ENCODE results near the gene VIPR2.
A peak's percentile ranks its signal among the peaks of the same experiment; 100 is the strongest.
"Not testable (repeated sequence)": the region's sequence is repeated elsewhere in the genome, so short reads cannot be mapped to it uniquely, and the experiment has no call there.

VIPR2 gene

DNA sequence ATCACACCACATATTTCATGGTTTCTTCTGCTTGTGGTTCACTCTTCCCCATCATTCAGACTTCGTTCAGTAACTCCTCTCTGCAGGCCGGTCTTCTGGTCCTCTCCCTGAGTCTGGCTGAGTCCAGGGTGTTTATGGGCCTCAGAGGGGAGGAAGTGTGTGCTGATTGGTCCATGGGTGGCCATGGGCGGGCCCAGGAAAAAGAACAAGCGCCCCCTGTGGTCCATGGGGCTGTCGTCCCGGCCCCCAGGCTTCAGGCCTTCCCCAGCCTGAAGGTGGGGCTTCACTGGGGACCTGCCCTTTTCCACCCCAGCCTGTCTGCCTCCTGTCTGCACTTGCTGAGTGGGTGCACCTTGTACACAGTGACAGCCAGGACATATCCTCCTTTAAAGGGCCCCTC lies 123.7 kb downstream of the VIPR2 start:
- no peak for DNase-seq

DNA sequence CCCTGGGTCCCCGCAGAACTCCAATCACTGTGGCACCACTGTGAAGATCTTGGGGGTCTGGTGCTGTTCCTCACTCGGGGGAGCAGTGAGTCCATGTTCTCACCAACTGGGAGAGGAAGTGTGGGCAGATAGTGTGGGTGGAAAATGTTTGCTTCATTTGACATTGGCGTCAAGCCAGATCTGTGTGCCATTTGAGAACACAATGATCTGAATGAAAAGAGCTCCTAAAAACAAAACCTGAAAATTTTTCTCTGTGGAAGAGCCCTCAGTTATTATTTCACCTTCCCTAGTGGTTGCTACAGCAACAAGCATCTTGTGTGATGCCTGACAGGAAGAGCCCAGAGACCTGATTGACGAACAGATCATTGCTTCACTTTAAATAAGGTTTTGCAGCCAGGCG lies 125.6 kb downstream of the VIPR2 start:
- DNase-seq = no peak

DNA sequence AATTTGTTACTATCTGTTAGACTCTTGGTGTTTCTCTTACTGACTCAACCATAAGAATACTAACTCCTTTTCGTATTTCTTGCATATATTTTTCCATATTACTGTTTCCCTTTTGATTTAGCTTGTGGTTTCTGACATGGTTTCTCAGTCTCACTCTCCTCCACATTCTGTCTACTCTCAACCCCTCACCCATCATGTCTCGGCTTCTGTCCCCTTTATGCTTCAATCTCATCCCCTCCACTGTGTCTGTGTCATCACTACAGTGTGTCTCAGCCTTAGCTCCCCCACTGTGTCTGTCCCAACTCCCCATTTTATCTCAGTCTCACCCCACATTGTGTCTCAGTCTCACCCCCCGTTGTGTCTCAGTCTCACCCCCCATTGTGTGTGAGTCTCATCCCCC lies 126.9 kb downstream of the VIPR2 start:
- DNase-seq = no peak

DNA sequence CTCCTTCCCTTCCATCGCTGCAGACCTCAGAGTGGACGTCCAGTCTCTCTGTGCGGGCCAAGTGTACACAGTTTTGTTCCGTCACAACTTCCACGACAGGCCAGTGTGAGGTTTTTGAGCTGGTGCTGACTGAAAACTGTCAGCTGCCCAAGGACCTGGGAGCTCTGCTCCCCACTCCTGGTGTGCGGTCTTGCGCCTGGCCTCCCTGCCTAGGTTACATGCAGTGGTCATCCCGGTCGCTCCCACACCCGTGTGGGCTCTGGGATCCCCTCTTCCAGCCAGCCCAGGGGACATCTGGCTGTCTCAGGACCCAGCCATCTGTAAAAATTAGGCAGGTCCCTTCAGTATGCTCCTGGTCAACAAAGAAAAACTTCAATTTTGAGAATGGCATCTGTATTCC lies 127.5 kb downstream of the VIPR2 start:
- no peak for DNase-seq

- DNase-seq = no peak
These were observed 128.1 kb downstream of the VIPR2 start for GRCh38 chr7:159016591-159016990.

DNA sequence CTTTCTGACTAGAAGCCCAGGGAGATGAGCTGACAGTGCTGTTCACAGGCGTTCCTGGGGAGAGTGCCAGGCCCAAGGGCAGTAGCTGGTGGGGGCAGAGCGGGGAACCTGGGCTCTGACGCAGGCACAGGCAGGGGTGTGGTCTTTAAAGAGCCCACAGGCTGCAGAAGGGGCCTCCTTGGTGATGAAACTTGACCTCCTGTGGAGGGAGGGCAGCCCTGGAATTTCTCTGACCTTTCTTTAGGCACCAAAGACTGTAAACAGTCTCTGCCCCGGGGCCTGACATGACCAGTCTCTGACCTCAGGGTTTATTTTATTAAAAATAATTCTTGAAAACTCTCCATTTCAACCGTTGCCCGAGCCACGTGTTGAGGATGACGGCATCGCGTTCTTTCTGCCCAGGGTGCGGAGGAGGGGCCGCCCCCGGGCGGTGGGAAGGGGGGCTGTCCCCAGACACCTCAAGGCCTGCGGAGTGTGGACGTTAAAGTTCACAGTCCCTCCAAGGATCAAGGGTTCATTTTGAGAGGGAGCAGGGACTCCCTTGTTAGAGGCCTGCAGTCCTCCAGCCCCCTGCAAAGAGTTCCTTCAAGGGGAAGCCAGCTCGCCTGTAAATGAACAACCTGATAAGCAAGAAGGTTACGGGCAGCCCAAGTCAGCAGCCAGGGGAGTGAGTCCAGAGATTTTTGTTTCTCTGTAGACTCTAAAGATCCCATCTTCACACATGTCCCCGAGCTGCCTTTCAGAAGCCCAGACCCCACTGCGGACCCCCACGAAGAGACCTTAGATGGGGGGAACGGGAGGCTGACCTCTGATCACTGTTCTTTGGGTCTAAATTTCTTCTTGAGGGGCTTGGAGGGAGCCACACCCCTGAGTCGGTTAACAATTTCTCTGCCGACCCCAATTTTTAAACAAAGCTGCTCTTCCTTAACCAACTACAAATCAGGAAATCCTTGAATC lies 128.9 kb downstream of the VIPR2 start:
- no peak for DNase-seq

DNA sequence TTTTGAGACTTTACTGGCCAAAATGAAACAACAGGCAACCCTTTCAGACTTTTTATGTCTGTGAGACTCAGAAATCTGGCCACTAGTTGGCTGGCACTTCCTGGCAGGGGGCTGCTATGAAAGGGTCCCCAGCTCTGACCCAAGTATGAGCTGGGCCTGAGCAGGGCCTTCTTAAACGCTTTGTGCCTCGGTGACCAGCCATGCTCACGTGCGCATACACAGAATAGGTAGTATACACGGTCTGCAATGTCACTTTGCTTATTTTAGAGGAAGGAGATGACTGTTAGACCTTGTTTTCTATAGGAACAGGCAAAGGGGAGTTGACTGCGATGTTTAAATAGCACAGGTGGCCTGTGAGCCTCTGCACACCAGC lies 129.6 kb downstream of the VIPR2 start:
- DNase-seq = no peak

DNA sequence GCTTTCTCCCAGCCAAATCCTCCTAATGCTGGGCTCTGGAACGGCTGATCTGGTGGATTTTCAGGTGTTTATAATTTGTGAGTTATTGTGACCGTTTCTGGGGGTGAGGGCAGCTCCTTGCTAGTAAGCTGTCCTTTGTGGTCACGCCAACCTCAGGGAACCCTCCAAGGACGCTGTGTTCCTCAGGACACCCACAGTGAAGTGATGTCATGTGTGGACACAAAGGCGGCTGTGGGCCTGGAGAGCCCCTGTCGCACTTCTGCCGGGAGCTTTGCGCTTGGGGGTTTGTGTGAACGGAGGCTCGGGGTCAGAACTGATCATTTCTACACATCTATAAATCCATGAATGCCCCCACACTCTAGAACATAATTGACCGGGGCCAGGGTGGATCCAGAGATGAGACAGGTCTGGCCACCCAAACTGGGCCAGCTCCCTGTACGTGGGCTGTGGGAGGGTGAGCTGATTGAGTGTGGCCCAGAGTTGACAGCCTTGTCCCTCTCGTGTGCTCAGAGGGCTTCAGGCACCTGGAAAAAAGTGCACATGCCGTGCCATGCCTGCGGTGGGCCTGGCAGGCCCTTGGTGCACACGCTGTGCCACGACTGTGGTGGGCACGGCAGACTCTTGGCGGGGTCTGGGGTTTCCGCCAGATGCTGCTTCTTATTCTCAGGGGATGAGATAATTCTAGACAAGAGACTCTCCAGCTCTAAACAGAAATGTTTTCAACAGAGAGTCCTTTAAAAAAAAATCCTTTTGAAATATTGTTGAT lies 130.2 kb downstream of the VIPR2 start:
- no peak for DNase-seq

GRCh38 chr7:159013825-159014289 lies 130.8 kb downstream of the VIPR2 start:
- DNase-seq = no peak

DNA sequence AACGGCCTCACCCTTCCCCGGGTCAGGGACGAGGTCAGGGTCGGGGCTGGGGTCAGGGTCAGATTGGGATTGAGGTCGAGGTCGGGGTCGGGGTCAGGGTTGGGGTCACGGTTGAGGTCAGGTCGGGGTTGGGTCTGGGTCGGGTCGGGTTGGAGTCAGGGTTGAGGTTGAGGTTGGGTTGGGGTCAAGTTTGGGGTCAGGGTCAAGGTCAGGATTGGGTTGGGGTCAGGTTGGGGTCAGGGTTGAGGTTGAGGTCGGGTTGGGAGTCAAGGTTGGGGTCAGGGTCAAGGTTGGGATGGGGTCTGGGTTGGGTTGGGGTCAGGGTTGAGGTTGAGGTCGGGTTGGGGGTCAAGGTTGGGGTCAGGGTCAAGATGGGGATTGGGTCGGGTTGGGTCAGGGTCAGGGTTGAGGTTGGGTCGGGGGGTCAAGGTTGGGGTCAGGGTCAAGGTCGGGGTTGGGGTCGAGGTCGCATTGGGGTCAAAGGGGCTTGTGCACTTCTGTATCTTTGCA lies 131.4 kb downstream of the VIPR2 start:
- no peak for DNase-seq

DNA sequence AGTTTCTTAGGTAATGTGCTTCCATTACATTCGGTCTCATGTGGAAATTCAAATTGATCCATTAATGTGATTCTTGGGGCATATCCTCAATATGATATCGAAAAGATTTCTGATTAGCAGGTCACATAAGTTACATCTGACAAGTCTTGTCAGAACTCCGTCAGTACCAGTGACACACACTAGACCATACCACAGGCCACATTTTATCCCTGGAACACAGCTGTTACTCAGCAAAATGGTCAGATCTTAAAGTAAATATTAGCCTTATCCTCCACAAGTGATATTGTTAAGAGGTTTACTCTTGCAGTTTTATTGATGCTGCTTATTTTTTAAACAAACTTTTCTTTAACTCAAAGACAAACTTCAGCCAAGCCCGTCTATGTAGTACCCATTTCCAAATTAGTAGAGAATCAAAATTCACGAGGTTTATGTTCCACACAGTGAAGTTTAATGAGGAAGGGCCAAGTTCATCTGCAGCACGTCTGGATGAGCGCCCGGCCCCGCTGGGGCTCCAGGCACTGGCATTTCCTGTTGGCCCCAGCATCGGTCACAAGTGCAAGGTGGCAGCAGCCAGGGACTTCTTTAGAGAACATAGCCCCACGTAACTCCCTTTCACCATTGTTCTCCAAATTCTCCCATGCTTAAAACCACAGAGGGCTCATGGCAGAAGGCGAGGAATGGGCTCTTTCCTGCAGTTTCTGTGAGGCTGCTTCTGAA lies 132.2 kb downstream of the VIPR2 start:
- peak; percentile 75 for DNase-seq

DNA sequence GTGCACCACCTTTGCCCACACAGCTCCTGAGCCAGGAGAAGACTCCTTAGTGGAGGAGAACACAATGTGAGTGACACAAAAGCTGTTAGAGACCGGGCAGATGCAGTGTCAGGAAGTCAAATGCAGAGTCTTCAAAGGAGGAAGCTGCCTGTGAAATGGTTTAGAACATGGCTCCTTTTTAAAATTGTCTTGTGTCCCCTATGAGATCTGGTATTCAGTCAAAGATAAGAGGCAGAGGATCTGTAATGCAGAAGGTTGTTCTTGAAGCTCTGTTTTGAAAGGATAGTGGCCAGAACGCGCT lies 133.0 kb downstream of the VIPR2 start:
- DNase-seq = no peak

- no peak for DNase-seq
These were observed 133.5 kb downstream of the VIPR2 start for GRCh38 chr7:159010937-159011721.

GRCh38 chr7:159010411-159010810 lies 134.3 kb downstream of the VIPR2 start:
- no peak for DNase-seq

- no peak for DNase-seq
These were observed 134.7 kb downstream of the VIPR2 start for GRCh38 chr7:159009951-159010350.

DNA sequence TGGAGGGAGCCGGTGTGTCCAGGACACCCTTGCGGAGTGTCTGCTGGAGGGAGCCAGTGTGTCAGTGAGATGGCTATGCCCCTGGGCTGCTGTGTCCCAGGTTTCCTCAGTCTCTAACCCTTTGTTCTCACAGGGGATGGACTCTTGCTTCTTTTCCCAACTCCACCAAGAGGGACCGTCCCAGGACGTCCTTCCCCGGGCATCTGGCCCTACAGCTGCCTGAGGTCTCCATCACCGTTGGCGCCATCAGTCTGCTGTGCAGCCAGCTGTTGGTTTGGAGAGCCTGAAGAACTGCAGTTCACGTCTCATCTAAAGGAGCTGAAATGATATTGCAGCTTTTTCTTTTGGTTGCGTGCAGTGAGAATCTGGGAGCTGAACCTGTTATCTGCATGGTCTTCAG lies 136.2 kb downstream of the VIPR2 start:
- DNase-seq = no peak

- DNase-seq = peak; percentile 91
These were observed 136.7 kb downstream of the VIPR2 start for GRCh38 chr7:159007996-159008389.

DNA sequence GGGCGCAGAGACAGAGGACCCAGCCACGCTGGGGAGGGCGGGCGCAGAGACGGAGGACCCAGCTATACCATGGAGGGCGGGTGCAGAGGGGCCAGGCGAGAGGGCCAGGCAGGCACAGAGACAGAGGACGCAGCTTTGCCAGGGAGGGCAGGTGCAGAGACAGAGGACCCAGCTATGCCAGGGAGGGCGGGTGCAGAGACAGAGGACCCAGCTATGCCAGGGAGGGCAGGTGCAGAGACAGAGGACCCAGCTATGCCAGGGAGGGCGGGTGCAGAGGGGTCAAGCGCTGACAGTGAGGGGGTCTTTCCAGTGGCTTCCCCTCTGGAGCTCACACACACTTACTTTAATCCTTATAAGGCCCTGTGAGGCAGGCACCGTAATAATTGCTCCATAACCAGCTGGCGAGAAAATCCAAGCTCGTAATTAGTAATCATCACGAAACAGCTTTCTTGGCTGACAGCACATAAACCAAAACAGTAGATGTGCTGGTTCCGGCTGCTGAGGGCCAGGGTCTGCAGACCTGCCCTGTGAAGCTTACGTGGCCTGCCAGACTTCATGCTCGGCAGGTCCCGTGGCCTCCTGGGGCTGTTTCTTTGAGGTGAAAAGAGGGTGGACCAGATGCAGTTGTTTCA lies 137.2 kb downstream of the VIPR2 start:
- peak; percentile 94 for DNase-seq

DNA sequence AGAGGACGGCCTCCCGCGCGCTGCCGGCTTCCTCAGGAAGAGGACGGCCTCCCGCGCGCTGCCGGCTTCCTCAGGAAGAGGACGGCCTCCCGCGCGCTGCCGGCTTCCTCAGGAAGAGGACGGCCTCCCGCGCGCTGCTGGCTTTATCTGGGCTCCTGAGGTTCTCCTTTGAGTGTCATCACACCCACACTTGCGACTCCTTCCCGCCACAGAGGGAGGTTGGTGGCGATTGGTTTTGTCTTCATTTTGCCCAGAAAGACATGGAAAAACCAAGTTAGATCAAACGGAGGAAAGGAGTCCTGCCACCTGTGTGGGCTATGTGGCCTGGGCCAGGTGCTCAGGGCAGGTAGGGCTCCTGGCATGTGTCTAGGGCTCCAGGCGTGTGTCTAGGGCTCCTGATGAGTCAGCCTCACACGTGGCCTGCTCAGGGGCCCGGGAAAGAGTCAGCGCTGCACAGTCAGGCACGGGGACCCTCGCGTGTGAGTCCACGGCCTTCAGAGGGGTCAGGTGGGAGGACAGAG lies 138.0 kb downstream of the VIPR2 start:
- no peak for DNase-seq

DNA sequence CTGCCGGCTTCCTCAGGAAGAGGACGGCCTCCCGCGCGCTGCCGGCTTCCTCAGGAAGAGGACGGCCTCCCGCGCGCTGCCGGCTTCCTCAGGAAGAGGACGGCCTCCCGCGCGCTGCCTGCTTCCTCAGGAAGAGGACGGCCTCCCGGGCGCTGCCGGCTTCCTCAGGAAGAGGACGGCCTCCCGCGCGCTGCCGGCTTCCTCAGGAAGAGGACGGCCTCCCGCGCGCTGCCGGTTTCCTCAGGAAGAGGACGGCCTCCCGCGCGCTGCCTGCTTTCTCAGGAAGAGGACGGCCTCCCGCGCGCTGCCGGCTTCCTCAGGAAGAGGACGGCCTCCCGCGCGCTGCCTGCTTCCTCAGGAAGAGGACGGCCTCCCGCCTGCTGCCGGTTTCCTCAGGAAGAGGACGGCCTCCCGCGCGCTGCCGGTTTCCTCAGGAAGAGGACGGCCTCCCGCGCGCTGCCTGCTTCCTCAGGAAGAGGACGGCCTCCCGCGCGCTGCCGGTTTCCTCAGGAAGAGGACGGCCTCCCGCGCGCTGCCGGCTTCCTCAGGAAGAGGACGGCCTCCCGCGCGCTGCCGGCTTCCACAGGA lies 138.6 kb downstream of the VIPR2 start:
- not testable (repeated sequence) for DNase-seq

GRCh38 chr7:159005618-159006017 lies 139.0 kb downstream of the VIPR2 start:
- no peak for DNase-seq

All from NCI-H1092 treated with DMSO at 0.1 percent for 48 hours (cell line).